ENCODE data around the gene MTG2. TPM values are rescaled to one million over a fixed set of nuclear protein-coding genes. Genes with fewer than 3 reads are reported as not detected.

The MTG2 gene
- total and polyA plus RNA-seq, 2 of the 4 experiments (the other 2 are of a cell fraction), result 11.5 to 25.2 TPM

GRCh38 chr20:62209850-62210495 is 27.1 kb downstream of the MTG2 start:
- Histone ChIP-seq H3K4ac (ENCODE audit: low read depth, low read length) (no peak overlapping the region), H3K23ac (ENCODE audit: low read depth, low read length) (no peak overlapping the region), H2AFZ (replicated peaks; ENCODE audit: low read length, poor library complexity) (no peak overlapping the region), H3K36me3 (ENCODE audit: control insufficient read depth, insufficient read depth, low read length) (no peaks in the 10 kb centered on the region), H4K20me1 (ENCODE audit: insufficient read depth, low read length) (peaks cover 4% of the 10 kb centered on the region), H3K27ac (ENCODE audit: insufficient read depth, low read length) (no peak overlapping the region), H4K5ac (ENCODE audit: low read depth, low read length) (no peak overlapping the region), H2AK5ac (ENCODE audit: low read depth, low read length) (no peak overlapping the region), H2AK9ac (replicated peaks; ENCODE audit: low read depth, low read length, poor library complexity) (no peak overlapping the region), H2BK5ac (ENCODE audit: low read depth, low read length, poor library complexity, severe bottlenecking) (no peak overlapping the region), H3K27me3 (ENCODE audit: control insufficient read depth, insufficient read depth, low read length) (peaks cover 26% of the 10 kb centered on the region), H3K9ac (ENCODE audit: low read depth, low read length) (no peak overlapping the region), H3K14ac (replicated peaks; ENCODE audit: low read depth, low read length) (no peak overlapping the region), H3K4me3 (ENCODE audit: insufficient read depth, low read depth, low read length) (no peak overlapping the region), H2BK20ac (ENCODE audit: low read depth, low read length) (no peak overlapping the region), H3K4me2 (ENCODE audit: low read depth, low read length) (no peak overlapping the region), H3K56ac (ENCODE audit: extremely low read depth, insufficient read depth, low read length) (no peak overlapping the region), H2BK15ac (ENCODE audit: low read depth, low read length) (no peak overlapping the region), H3K79me1 (ENCODE audit: low read depth in 1 of 2, low read length in 2 of 2) (no peaks in the 10 kb centered on the region; a peak in 1 of 4 replicates), H3K9me3 (ENCODE audit: control insufficient read depth, insufficient read depth, low read length) (no peaks in the 10 kb centered on the region), H4K8ac (ENCODE audit: low read depth in 2 of 2, low read length in 2 of 2) (no peak overlapping the region), H2BK120ac (ENCODE audit: low read depth, low read length) (no peak overlapping the region), H3K9me1 (ENCODE audit: insufficient read depth, low read length) (no peaks in the 10 kb centered on the region), H3K18ac (ENCODE audit: low read depth, low read length) (no peak overlapping the region), H4K91ac (ENCODE audit: insufficient read depth, low read depth, low read length) (no peak overlapping the region), H3K4me1 (ENCODE audit: control insufficient read depth, insufficient read depth, low read length) (no peaks in the 10 kb centered on the region)
- no TSS peak for BruUV-seq (replicated peaks)
- TF ChIP-seq FOS (IDR thresholded peaks at IDR 0.05; ENCODE audit: low read depth, low read length) (no peak), RAD21 (IDR thresholded peaks at IDR 0.05; ENCODE audit: low read length) (no peak), MAZ (IDR thresholded peaks at IDR 0.05; ENCODE audit: borderline replicate concordance, low read depth, low read length) (no peak), CTCF (conservative IDR thresholded peaks at IDR 0.05; ENCODE audit: low read depth, low read length) (no peak), SMC3 (IDR thresholded peaks at IDR 0.05; ENCODE audit: low read depth, low read length) (no peak), CHD1 (IDR thresholded peaks at IDR 0.05; ENCODE audit: low read depth, low read length) (no peak), MAFK (IDR thresholded peaks at IDR 0.05; ENCODE audit: low read depth, low read length) (no peak)
- intact Hi-C loops (cut with micrococcal nuclease), result no loop called here
- ATAC-seq (ENCODE audit: low read depth) (no peak), DNase-seq (no peak)
- CTCF ChIA-PET, result no interaction called here
- in situ Hi-C loops (cut with MboI; ENCODE audit: low sequenced_read_pairs), result no loop called here
- dilution Hi-C loops (cut with HindIII; ENCODE audit: low sequenced_read_pairs, unreplicated experiment), result no loop called here
- POLR2A ChIA-PET (ENCODE audit: unreplicated experiment), result no interaction called here
- WGBS, 2 experiments (ENCODE audit: extremely low coverage in 2 of 2, insufficient read length in 1 of 2), result 71% methylated on average over 7 of the region's 17 CpGs; no CpG with 5 or more reads in 1 of the 2 experiments

Measured in IMR-90 (cell line).